ENCODE measurements around the gene TTC12.

The TTC12 gene

GRCh38 chr11:113274713-113275582 lies 39.4 kb upstream of the TTC12 start:
- no peaks in the 10 kb centered on the region for H3K9me3 ChIP-seq (ENCODE audit: control insufficient read depth in 1 of 2, low read length in 2 of 2)
- no peak overlapping the region for H3K4me3 ChIP-seq (ENCODE audit: low read depth in 1 of 2, low read length in 2 of 2)
- no peak overlapping the region for H3K27ac ChIP-seq (ENCODE audit: low read depth, low read length)
- H3K4me1 ChIP-seq (ENCODE audit: control insufficient read depth in 1 of 2, insufficient read depth in 2 of 2, low read length in 2 of 2): no peaks in the 10 kb centered on the region
- H3K9ac ChIP-seq (ENCODE audit: low read depth in 1 of 2, low read length in 2 of 2): no peak overlapping the region
- H3K27me3 ChIP-seq (ENCODE audit: control insufficient read depth in 1 of 2, insufficient read depth in 2 of 2, low read length in 2 of 2): no peaks in the 10 kb centered on the region
- H3K36me3 ChIP-seq (ENCODE audit: control insufficient read depth in 1 of 2, insufficient read depth in 2 of 2, low read length in 2 of 2): no peaks in the 10 kb centered on the region

- no peak overlapping the region for H3K27ac ChIP-seq (ENCODE audit: low read depth, low read length)
- no peaks in the 10 kb centered on the region for H3K36me3 ChIP-seq (ENCODE audit: control insufficient read depth in 1 of 2, insufficient read depth in 2 of 2, low read length in 2 of 2)
- no peaks in the 10 kb centered on the region for H3K9me3 ChIP-seq (ENCODE audit: control insufficient read depth in 1 of 2, low read length in 2 of 2)
- no peak overlapping the region for H3K4me3 ChIP-seq (ENCODE audit: low read depth in 1 of 2, low read length in 2 of 2)
- no peaks in the 10 kb centered on the region for H3K4me1 ChIP-seq (ENCODE audit: control insufficient read depth in 1 of 2, insufficient read depth in 2 of 2, low read length in 2 of 2)
- no peaks in the 10 kb centered on the region for H3K27me3 ChIP-seq (ENCODE audit: control insufficient read depth in 1 of 2, insufficient read depth in 2 of 2, low read length in 2 of 2)
- H3K9ac ChIP-seq (ENCODE audit: low read depth in 1 of 2, low read length in 2 of 2): no peak overlapping the region
These were observed 38.8 kb upstream of the TTC12 start for GRCh38 chr11:113275602-113276001.

GRCh38 chr11:113276466-113276865 lies 37.9 kb upstream of the TTC12 start:
- H3K27ac ChIP-seq (ENCODE audit: low read depth, low read length): no peak overlapping the region
- H3K4me1 ChIP-seq (ENCODE audit: control insufficient read depth in 1 of 2, insufficient read depth in 2 of 2, low read length in 2 of 2): no peaks in the 10 kb centered on the region
- no peak overlapping the region for H3K4me3 ChIP-seq (ENCODE audit: low read depth in 1 of 2, low read length in 2 of 2)
- no peaks in the 10 kb centered on the region for H3K36me3 ChIP-seq (ENCODE audit: control insufficient read depth in 1 of 2, insufficient read depth in 2 of 2, low read length in 2 of 2)
- no peaks in the 10 kb centered on the region for H3K9me3 ChIP-seq (ENCODE audit: control insufficient read depth in 1 of 2, low read length in 2 of 2)
- no peaks in the 10 kb centered on the region for H3K27me3 ChIP-seq (ENCODE audit: control insufficient read depth in 1 of 2, insufficient read depth in 2 of 2, low read length in 2 of 2)
- no peak overlapping the region for H3K9ac ChIP-seq (ENCODE audit: low read depth in 1 of 2, low read length in 2 of 2)

- no peaks in the 10 kb centered on the region for H3K9me3 ChIP-seq (ENCODE audit: control insufficient read depth in 1 of 2, low read length in 2 of 2)
- H3K27ac ChIP-seq (ENCODE audit: low read depth, low read length): no peak overlapping the region
These were observed 36.5 kb upstream of the TTC12 start for GRCh38 chr11:113277907-113278306.

GRCh38 chr11:113278481-113278880 lies 35.9 kb upstream of the TTC12 start:
- no peak overlapping the region for H3K27ac ChIP-seq (ENCODE audit: low read depth, low read length)
- no peak overlapping the region for H3K9ac ChIP-seq (ENCODE audit: low read depth in 1 of 2, low read length in 2 of 2)

More at GRCh38 chr11:113277907-113278306, 36.5 kb upstream of the TTC12 start:
- Histone ChIP-seq H3K4me1 (ENCODE audit: control insufficient read depth in 1 of 2, insufficient read depth in 2 of 2, low read length in 2 of 2) (no peaks in the 10 kb centered on the region), H3K9ac (ENCODE audit: low read depth in 1 of 2, low read length in 2 of 2) (no peak overlapping the region), H3K27me3 (ENCODE audit: control insufficient read depth in 1 of 2, insufficient read depth in 2 of 2, low read length in 2 of 2) (no peaks in the 10 kb centered on the region), H3K36me3 (ENCODE audit: control insufficient read depth in 1 of 2, insufficient read depth in 2 of 2, low read length in 2 of 2) (no peaks in the 10 kb centered on the region), H3K4me3 (ENCODE audit: low read depth in 1 of 2, low read length in 2 of 2) (no peak overlapping the region)

GRCh38 chr11:113278925-113279324 lies 35.5 kb upstream of the TTC12 start:
- H3K9ac ChIP-seq (ENCODE audit: low read depth in 1 of 2, low read length in 2 of 2): no peak overlapping the region
- no peaks in the 10 kb centered on the region for H3K36me3 ChIP-seq (ENCODE audit: control insufficient read depth in 1 of 2, insufficient read depth in 2 of 2, low read length in 2 of 2)
- H3K9me3 ChIP-seq (ENCODE audit: control insufficient read depth in 1 of 2, low read length in 2 of 2): no peaks in the 10 kb centered on the region
- no peak overlapping the region for H3K27ac ChIP-seq (ENCODE audit: low read depth, low read length)
- no peaks in the 10 kb centered on the region for H3K4me1 ChIP-seq (ENCODE audit: control insufficient read depth in 1 of 2, insufficient read depth in 2 of 2, low read length in 2 of 2)
- H3K27me3 ChIP-seq (ENCODE audit: control insufficient read depth in 1 of 2, insufficient read depth in 2 of 2, low read length in 2 of 2): no peaks in the 10 kb centered on the region
- no peak overlapping the region for H3K4me3 ChIP-seq (ENCODE audit: low read depth in 1 of 2, low read length in 2 of 2)

More at GRCh38 chr11:113278481-113278880, 35.9 kb upstream of the TTC12 start:
- Histone ChIP-seq H3K36me3 (ENCODE audit: control insufficient read depth in 1 of 2, insufficient read depth in 2 of 2, low read length in 2 of 2) (no peaks in the 10 kb centered on the region), H3K27me3 (ENCODE audit: control insufficient read depth in 1 of 2, insufficient read depth in 2 of 2, low read length in 2 of 2) (no peaks in the 10 kb centered on the region), H3K4me1 (ENCODE audit: control insufficient read depth in 1 of 2, insufficient read depth in 2 of 2, low read length in 2 of 2) (no peaks in the 10 kb centered on the region), H3K4me3 (ENCODE audit: low read depth in 1 of 2, low read length in 2 of 2) (no peak overlapping the region), H3K9me3 (ENCODE audit: control insufficient read depth in 1 of 2, low read length in 2 of 2) (no peaks in the 10 kb centered on the region)

GRCh38 chr11:113279591-113279990 lies 34.8 kb upstream of the TTC12 start:
- Histone ChIP-seq H3K4me1 (ENCODE audit: control insufficient read depth in 1 of 2, insufficient read depth in 2 of 2, low read length in 2 of 2) (no peaks in the 10 kb centered on the region), H3K9ac (ENCODE audit: low read depth in 1 of 2, low read length in 2 of 2) (no peak overlapping the region), H3K4me3 (ENCODE audit: low read depth in 1 of 2, low read length in 2 of 2) (no peak overlapping the region), H3K27me3 (ENCODE audit: control insufficient read depth in 1 of 2, insufficient read depth in 2 of 2, low read length in 2 of 2) (no peaks in the 10 kb centered on the region), H3K36me3 (ENCODE audit: control insufficient read depth in 1 of 2, insufficient read depth in 2 of 2, low read length in 2 of 2) (no peaks in the 10 kb centered on the region), H3K9me3 (ENCODE audit: control insufficient read depth in 1 of 2, low read length in 2 of 2) (no peaks in the 10 kb centered on the region), H3K27ac (ENCODE audit: low read depth, low read length) (no peak overlapping the region)

- H3K9ac ChIP-seq (ENCODE audit: low read depth in 1 of 2, low read length in 2 of 2): no peak overlapping the region
- H3K4me1 ChIP-seq (ENCODE audit: control insufficient read depth in 1 of 2, insufficient read depth in 2 of 2, low read length in 2 of 2): no peaks in the 10 kb centered on the region
- H3K9me3 ChIP-seq (ENCODE audit: control insufficient read depth in 1 of 2, low read length in 2 of 2): no peaks in the 10 kb centered on the region
- H3K27me3 ChIP-seq (ENCODE audit: control insufficient read depth in 1 of 2, insufficient read depth in 2 of 2, low read length in 2 of 2): no peaks in the 10 kb centered on the region
- no peaks in the 10 kb centered on the region for H3K36me3 ChIP-seq (ENCODE audit: control insufficient read depth in 1 of 2, insufficient read depth in 2 of 2, low read length in 2 of 2)
- no peak overlapping the region for H3K4me3 ChIP-seq (ENCODE audit: low read depth in 1 of 2, low read length in 2 of 2)
- H3K27ac ChIP-seq (ENCODE audit: low read depth, low read length): no peak overlapping the region
These were observed 33.2 kb upstream of the TTC12 start for GRCh38 chr11:113281052-113281725.

- no peaks in the 10 kb centered on the region for H3K4me1 ChIP-seq (ENCODE audit: control insufficient read depth in 1 of 2, insufficient read depth in 2 of 2, low read length in 2 of 2)
- H3K9me3 ChIP-seq (ENCODE audit: control insufficient read depth in 1 of 2, low read length in 2 of 2): no peaks in the 10 kb centered on the region
- H3K27ac ChIP-seq (ENCODE audit: low read depth, low read length): no peak overlapping the region
- H3K27me3 ChIP-seq (ENCODE audit: control insufficient read depth in 1 of 2, insufficient read depth in 2 of 2, low read length in 2 of 2): peaks cover 0 to 4% of the 10 kb centered on the region in 2 donors
- no peak overlapping the region for H3K4me3 ChIP-seq (ENCODE audit: low read depth in 1 of 2, low read length in 2 of 2)
- no peaks in the 10 kb centered on the region for H3K36me3 ChIP-seq (ENCODE audit: control insufficient read depth in 1 of 2, insufficient read depth in 2 of 2, low read length in 2 of 2)
- no peak overlapping the region for H3K9ac ChIP-seq (ENCODE audit: low read depth in 1 of 2, low read length in 2 of 2)
These were observed 31.4 kb upstream of the TTC12 start for GRCh38 chr11:113282898-113283437.

GRCh38 chr11:113283881-113284280 lies 30.5 kb upstream of the TTC12 start:
- Histone ChIP-seq H3K36me3 (ENCODE audit: control insufficient read depth in 1 of 2, insufficient read depth in 2 of 2, low read length in 2 of 2) (no peaks in the 10 kb centered on the region), H3K4me3 (ENCODE audit: low read depth in 1 of 2, low read length in 2 of 2) (no peak overlapping the region), H3K27ac (ENCODE audit: low read depth, low read length) (no peak overlapping the region), H3K4me1 (ENCODE audit: control insufficient read depth in 1 of 2, insufficient read depth in 2 of 2, low read length in 2 of 2) (no peaks in the 10 kb centered on the region), H3K9me3 (ENCODE audit: control insufficient read depth in 1 of 2, low read length in 2 of 2) (no peaks in the 10 kb centered on the region), H3K9ac (ENCODE audit: low read depth in 1 of 2, low read length in 2 of 2) (no peak overlapping the region), H3K27me3 (ENCODE audit: control insufficient read depth in 1 of 2, insufficient read depth in 2 of 2, low read length in 2 of 2) (peaks cover 0 to 4% of the 10 kb centered on the region in 2 donors)

Data from duodenal mucosa (tissue), 2 donors.